Measurements from ENCODE around the gene MELTF.

The MELTF gene

DNA sequence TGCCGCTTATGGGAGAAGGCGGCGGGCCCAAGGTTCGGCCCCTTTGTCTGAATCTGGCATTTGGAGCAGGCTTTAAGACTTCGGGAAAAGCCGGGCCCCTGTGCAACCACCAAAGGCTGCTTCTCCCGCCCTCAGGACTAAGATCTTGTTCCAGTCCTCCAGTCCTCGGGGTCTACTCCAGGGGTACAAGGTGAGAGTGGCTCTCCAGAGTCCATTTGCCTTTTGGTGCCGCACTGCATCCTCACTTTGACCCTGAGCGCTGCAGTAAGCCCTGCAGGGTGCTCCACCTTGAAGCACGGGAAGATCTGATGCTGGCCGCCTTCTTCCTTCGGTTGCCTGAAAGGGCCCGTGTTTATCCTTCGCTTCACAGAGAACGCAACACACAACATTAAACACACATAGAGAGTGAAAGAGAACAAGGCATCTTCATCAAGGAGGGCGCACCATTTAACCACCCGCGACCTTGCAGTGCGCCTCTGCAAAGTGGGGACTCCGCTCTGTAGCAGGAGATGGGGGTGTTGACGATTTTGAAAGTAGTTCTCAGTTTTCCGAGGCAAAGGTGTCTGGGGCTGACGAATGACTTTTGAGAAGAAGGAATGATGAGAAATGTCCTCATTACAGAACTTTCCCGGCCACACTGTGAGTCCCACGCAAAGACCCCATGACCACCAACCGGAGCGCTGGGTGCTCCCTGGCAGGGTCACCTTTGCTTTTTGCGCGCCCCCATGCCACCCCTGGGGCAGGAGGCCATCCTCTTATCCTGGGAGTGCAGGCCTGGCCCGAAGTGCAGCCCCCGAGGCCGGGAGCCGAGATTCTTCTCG is 62.0 kb downstream of the MELTF start:
- H2AFZ ChIP-seq (ENCODE audit: low read depth, low read length), result no peak overlapping the region
- no peak overlapping the region for H3K9ac ChIP-seq (ENCODE audit: low read length)
- peaks cover 16% of the 10 kb centered on the region; the same call in 1 of the 2 replicates for H3K9me3 ChIP-seq (ENCODE audit: insufficient read depth, low read length)
- peaks cover 15% of the 10 kb centered on the region for H3K4me1 ChIP-seq (ENCODE audit: low read length)
- 0 out of 2 replicates have a peak overlapping the region, but pooled peaks have one; percentile 67 for H3K4me3 ChIP-seq (ENCODE audit: low read length)
- no peak overlapping the region for H3K27ac ChIP-seq (ENCODE audit: low read length)
- H4K20me1 ChIP-seq (ENCODE audit: insufficient read depth, low read length), result no peaks in the 10 kb centered on the region
- 0 out of 2 replicates have a peak, but pooled peaks cover 3% of the 10 kb centered on the region for H3K27me3 ChIP-seq (ENCODE audit: low read depth, low read length)
- TF ChIP-seq EZH2phosphoT487 (IDR thresholded peaks at IDR 0.05; ENCODE audit: low read depth), result no peak
- TF ChIP-seq, protein P1, sequence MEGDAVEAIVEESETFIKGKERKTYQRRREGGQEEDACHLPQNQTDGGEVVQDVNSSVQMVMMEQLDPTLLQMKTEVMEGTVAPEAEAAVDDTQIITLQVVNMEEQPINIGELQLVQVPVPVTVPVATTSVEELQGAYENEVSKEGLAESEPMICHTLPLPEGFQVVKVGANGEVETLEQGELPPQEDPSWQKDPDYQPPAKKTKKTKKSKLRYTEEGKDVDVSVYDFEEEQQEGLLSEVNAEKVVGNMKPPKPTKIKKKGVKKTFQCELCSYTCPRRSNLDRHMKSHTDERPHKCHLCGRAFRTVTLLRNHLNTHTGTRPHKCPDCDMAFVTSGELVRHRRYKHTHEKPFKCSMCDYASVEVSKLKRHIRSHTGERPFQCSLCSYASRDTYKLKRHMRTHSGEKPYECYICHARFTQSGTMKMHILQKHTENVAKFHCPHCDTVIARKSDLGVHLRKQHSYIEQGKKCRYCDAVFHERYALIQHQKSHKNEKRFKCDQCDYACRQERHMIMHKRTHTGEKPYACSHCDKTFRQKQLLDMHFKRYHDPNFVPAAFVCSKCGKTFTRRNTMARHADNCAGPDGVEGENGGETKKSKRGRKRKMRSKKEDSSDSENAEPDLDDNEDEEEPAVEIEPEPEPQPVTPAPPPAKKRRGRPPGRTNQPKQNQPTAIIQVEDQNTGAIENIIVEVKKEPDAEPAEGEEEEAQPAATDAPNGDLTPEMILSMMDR (IDR thresholded peaks at IDR 0.05; ENCODE audit: low read depth, low read length), result no peak
- peaks cover 9% of the 10 kb centered on the region for H3K36me3 ChIP-seq (replicated peaks; ENCODE audit: low read depth, low read length)
- H3K79me2 ChIP-seq (ENCODE audit: low read length), result no peaks in the 10 kb centered on the region
- peak overlapping the region; percentile 56; the same call in 1 of the 2 replicates for H3K4me2 ChIP-seq (ENCODE audit: low read length)

DNA sequence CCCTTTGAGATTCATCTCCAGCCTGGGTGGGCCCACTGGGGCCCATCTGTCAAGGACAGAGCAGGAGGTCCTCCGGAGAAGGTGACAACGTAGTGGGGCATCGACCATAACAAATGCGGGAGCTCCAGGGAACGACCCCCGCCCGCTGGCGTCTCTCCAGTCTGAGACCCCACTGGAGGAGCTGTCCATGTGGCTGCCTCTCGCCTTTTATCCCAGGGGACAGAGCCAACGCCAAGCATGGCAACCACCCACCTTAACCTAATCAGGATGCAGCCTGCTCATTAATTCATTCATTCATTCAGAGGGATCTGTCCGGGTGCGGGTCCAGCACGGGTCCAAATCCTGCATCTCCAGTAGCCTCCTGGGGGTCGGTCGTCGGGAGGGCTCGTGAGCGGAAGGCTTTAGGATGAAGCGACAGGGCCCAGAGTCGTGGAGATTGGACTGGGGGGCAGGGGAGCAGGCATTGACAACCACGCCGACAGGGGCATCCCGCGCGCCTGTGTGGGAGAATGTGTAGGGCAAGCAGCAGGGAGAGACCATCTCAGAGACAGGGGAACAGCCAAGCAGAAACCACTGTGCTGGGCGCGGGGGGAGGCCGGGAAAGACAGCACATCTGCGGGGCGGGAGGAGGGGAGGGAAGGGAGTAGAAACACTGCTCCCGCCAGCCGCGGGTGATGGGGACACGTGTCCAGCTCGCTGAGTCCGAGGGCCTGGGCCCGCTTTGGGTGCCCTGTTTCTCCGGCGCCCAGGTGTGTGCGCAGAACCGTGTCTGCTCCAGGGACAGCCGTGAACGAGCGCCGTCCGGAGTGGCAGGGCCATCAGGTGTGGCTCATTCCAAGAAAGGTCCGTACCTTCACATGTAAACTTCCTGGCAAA is 62.9 kb downstream of the MELTF start:
- TF ChIP-seq, protein P1 (IDR thresholded peaks at IDR 0.05; ENCODE audit: low read depth, low read length), result no peak
- TF ChIP-seq EZH2phosphoT487 (IDR thresholded peaks at IDR 0.05; ENCODE audit: low read depth), result no peak
- H3K79me2 ChIP-seq (ENCODE audit: low read length), result no peaks in the 10 kb centered on the region

DNA sequence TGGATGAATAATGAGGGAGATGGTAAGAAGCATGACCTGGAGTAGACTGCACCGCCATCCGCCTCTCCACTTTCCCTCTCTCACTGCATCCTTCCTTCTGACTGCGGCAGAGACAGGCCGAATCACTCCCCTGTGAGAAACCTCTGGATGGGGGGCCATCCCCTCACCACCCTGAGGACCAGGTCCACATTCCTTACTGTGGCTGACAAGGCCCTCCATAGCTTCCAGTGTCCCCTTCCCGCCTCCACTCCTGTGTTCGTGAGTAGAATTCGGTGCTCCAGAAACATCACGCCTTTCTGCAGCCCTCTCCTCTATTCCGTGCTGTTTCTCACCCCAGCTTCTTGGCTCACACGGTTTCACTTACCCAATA is 63.8 kb downstream of the MELTF start:
- Histone ChIP-seq H3K27ac (ENCODE audit: low read length) (no peak overlapping the region), H3K9ac (ENCODE audit: low read length) (no peak overlapping the region), H3K79me2 (ENCODE audit: low read length) (no peaks in the 10 kb centered on the region), H3K4me3 (ENCODE audit: low read length) (no peak overlapping the region), H4K20me1 (ENCODE audit: insufficient read depth, low read length) (no peaks in the 10 kb centered on the region), H3K4me2 (ENCODE audit: low read length) (no peak overlapping the region), H3K4me1 (ENCODE audit: low read length) (peaks cover 22% of the 10 kb centered on the region), H3K9me3 (ENCODE audit: insufficient read depth, low read length) (peaks cover 16% of the 10 kb centered on the region; the same call in 1 of the 2 replicates), H3K36me3 (replicated peaks; ENCODE audit: low read depth, low read length) (peaks cover 9% of the 10 kb centered on the region), H3K27me3 (ENCODE audit: low read depth, low read length) (peaks cover 7% of the 10 kb centered on the region; the same call in 1 of the 2 replicates), H2AFZ (ENCODE audit: low read depth, low read length) (no peak overlapping the region)
- no peak for TF ChIP-seq EZH2phosphoT487 (IDR thresholded peaks at IDR 0.05; ENCODE audit: low read depth)
- TF ChIP-seq, protein P1 (IDR thresholded peaks at IDR 0.05; ENCODE audit: low read depth, low read length), result no peak

More for the DNA sequence above, 62.9 kb downstream of the MELTF start:
- Histone ChIP-seq H3K9me3 (ENCODE audit: insufficient read depth, low read length) (peaks cover 16% of the 10 kb centered on the region; the same call in 1 of the 2 replicates), H3K27ac (ENCODE audit: low read length) (no peak overlapping the region), H3K36me3 (replicated peaks; ENCODE audit: low read depth, low read length) (peaks cover 9% of the 10 kb centered on the region), H3K27me3 (ENCODE audit: low read depth, low read length) (0 out of 2 replicates have a peak, but pooled peaks cover 3% of the 10 kb centered on the region), H3K4me2 (ENCODE audit: low read length) (no peak overlapping the region), H3K4me3 (ENCODE audit: low read length) (no peak overlapping the region), H4K20me1 (ENCODE audit: insufficient read depth, low read length) (no peaks in the 10 kb centered on the region), H3K4me1 (ENCODE audit: low read length) (peaks cover 22% of the 10 kb centered on the region), H2AFZ (ENCODE audit: low read depth, low read length) (no peak overlapping the region), H3K9ac (ENCODE audit: low read length) (no peak overlapping the region)

Data from OCI-LY3 (cell line).